Peyer's patch (tissue), 4 donors: ENCODE measurements around the gene SCN7A. TPM values are rescaled to one million over a fixed set of nuclear protein-coding genes. Genes with fewer than 3 reads are reported as not detected.

Experiments used
- DNase-seq, 3 donors: peaks; one replicate each; pipeline ENCODE4 v3.0.0-alpha.2; 2017 to 2019
- H3K27ac ChIP-seq, 4 donors: fragments of 200-600 bp; sonication (generic); one replicate each; pipeline ENCODE4 v1.5.1; 2016 to 2019
- H3K27me3 ChIP-seq, 2 donors: fragments of 200-600 bp; sonication (generic); one replicate each; pipeline ENCODE4 v1.5.1; 2019
- H3K36me3 ChIP-seq, 3 donors: fragments of 200-600 bp; sonication (generic); one replicate each; pipeline ENCODE4 v1.5.1; 2016 to 2019
- H3K4me1 ChIP-seq, 4 donors: fragments of 200-600 bp; sonication (generic); one replicate each; pipeline ENCODE4 v1.5.1; 2016 to 2019
- H3K4me3 ChIP-seq, 4 donors: fragments of 200-600 bp; sonication (generic); 1 replicate in 3 of 4; 2 replicates in 1 of 4; pipeline ENCODE4 v1.5.1; 2016 to 2019; ENCODE audit warnings: mild to moderate bottlenecking in 1 of 4
- H3K9me3 ChIP-seq, 4 donors: fragments of 200-600 bp; sonication (generic); one replicate each; pipeline ENCODE4 v1.5.1; 2016 to 2019; ENCODE audit warnings: mild to moderate bottlenecking in 1 of 4
- CTCF ChIP-seq, 6 experiments: fragments of 450-650 bp in 4 of 6; fragments of 200-600 bp in 2 of 6; sonication (generic) in 1 of 6; IDR thresholded peaks; one replicate each; pipeline ENCODE4 v1.5.1; 2017 to 2019; ENCODE audit warnings: antibody characterized with exemption in 6 of 6, mild to moderate bottlenecking in 3 of 6, moderate library complexity in 1 of 6
- POLR2A ChIP-seq, 2 donors: fragments of 450-650 bp; IDR thresholded peaks; one replicate each; pipeline ENCODE4 v1.5.1; 2017; ENCODE audit warnings: antibody characterized with exemption in 2 of 2, mild to moderate bottlenecking in 2 of 2, moderate library complexity in 2 of 2
- total RNA-seq, 4 donors: library from RNA; depleted of rRNA; stranded (reverse); fragments of >200 nt; gene quantifications; one replicate each; pipeline ENCODE4 v1.1.0, GENCODE V29; 2016

SCN7A gene
- total RNA-seq, 4 donors from 2014 or later, result 2.8 to 5.0 (median 3.2) TPM

- Histone ChIP-seq H3K27ac (no peak overlapping the region), H3K9me3 (no peaks in the 10 kb centered on the region), H3K27me3 (no peaks in the 10 kb centered on the region), H3K4me3 (no peak overlapping the region), H3K4me1 (no peaks in the 10 kb centered on the region), H3K36me3 (no peaks in the 10 kb centered on the region)
- DNase-seq, result no peak
- TF ChIP-seq CTCF (IDR thresholded peaks at IDR 0.05), result no peak
- TF ChIP-seq POLR2A (IDR thresholded peaks at IDR 0.05), result no peak
These were observed 136.7 kb downstream of the SCN7A start for GRCh38 chr2:166357068-166357949.

Other genes with a start within 250 kb of the SCN7A start
- gene SCN9A, start 118.3 kb downstream of the SCN7A start, total RNA-seq, result 10 to 100 TPM in 1 of 4 donors, 1 to 10 TPM in 3; 7.5 to 19.8 (median 8.7) TPM